HL-60 (cell line): Measurements from ENCODE around the gene SOX5.

ENCODE experiments used
- DNase-seq, 2 experiments: peaks; one replicate each; pipeline ENCODE4 v3.0.0-alpha.2; 2010 to 2020; ENCODE audit warnings: low read depth in 1 of 2, low spot score in 1 of 2
- H3K27ac ChIP-seq: fragments of 250-450 bp; sonication (Bioruptor Pico); replicated peaks from 2 replicates; pipeline ENCODE4 v1.5.1; 2020; ENCODE audit warnings: mild to moderate bottlenecking, moderate library complexity
- H3K27me3 ChIP-seq: fragments of 250-450 bp; sonication (Bioruptor Pico); 2 replicates; pipeline ENCODE4 v1.5.1; 2021; ENCODE audit warnings: mild to moderate bottlenecking, moderate library complexity; ENCODE audit not compliant: insufficient read depth, poor library complexity, severe bottlenecking
- H3K4me3 ChIP-seq: replicated peaks from 2 replicates; pipeline ENCODE4 v1.5.1; 2011; ENCODE audit warnings: mild to moderate bottlenecking, control low read depth, low read length; ENCODE audit not compliant: insufficient read depth
- GABPA ChIP-seq: IDR thresholded peaks from 2 replicates; pipeline ENCODE4 v1.6.1; 2012; ENCODE audit warnings: low read depth
- POLR2AphosphoS5 ChIP-seq: IDR thresholded peaks from 2 replicates; pipeline ENCODE4 v1.6.1; 2012; ENCODE audit warnings: low read depth
- REST ChIP-seq: IDR thresholded peaks from 2 replicates; pipeline ENCODE4 v1.6.1; 2012; ENCODE audit warnings: low read depth; ENCODE audit not compliant: insufficient replicate concordance
- SPI1 ChIP-seq: IDR thresholded peaks from 2 replicates; pipeline ENCODE4 v1.6.1; 2012; ENCODE audit warnings: low read depth, mild to moderate bottlenecking, borderline replicate concordance
- TF ChIP-seq, protein P1 (sequence below): IDR thresholded peaks from one replicate; pipeline ENCODE4 v1.5.1; 2011; ENCODE audit warnings: low read length, control low read depth, inconsistent platforms; ENCODE audit not compliant: insufficient read depth

Gene SOX5

GRCh38 chr12:23867794-23868193 is 81.7 kb downstream of the SOX5 start:
- TF ChIP-seq POLR2AphosphoS5 = no peak
- no peak for TF ChIP-seq GABPA
- no peak for TF ChIP-seq REST
- TF ChIP-seq SPI1 = no peak
- TF ChIP-seq, protein P1, sequence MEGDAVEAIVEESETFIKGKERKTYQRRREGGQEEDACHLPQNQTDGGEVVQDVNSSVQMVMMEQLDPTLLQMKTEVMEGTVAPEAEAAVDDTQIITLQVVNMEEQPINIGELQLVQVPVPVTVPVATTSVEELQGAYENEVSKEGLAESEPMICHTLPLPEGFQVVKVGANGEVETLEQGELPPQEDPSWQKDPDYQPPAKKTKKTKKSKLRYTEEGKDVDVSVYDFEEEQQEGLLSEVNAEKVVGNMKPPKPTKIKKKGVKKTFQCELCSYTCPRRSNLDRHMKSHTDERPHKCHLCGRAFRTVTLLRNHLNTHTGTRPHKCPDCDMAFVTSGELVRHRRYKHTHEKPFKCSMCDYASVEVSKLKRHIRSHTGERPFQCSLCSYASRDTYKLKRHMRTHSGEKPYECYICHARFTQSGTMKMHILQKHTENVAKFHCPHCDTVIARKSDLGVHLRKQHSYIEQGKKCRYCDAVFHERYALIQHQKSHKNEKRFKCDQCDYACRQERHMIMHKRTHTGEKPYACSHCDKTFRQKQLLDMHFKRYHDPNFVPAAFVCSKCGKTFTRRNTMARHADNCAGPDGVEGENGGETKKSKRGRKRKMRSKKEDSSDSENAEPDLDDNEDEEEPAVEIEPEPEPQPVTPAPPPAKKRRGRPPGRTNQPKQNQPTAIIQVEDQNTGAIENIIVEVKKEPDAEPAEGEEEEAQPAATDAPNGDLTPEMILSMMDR = no peak
- Histone ChIP-seq H3K27ac (no peak overlapping the region), H3K4me3 (no peak overlapping the region), H3K27me3 (no peaks in the 10 kb centered on the region)
- no peak for DNase-seq

DNA sequence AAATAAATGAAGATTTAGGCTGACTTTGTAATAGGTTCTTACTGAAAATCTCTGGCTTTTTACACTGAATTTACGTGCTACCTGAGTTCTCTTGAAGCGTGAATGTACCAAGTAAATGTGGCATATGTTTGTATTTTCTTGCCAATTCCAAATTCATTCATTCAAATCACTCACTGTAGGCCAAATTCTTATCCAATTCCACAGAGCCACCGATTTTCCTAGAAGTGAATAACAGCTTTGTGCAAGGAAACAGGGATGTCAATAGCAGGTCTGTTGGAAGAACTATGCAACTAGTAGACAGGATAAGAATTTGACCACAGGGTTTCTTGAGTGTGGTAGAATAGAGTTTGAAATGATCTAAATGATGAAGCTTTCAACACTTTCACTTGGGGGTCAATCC is 86.8 kb downstream of the SOX5 start:
- H3K4me3 ChIP-seq = no peak overlapping the region
- no peaks in the 10 kb centered on the region for H3K27me3 ChIP-seq
- DNase-seq = no peak
- no peak overlapping the region for H3K27ac ChIP-seq
- TF ChIP-seq POLR2AphosphoS5 (no peak), SPI1 (no peak), GABPA (no peak), REST (no peak)
- TF ChIP-seq, protein P1 = no peak

DNA sequence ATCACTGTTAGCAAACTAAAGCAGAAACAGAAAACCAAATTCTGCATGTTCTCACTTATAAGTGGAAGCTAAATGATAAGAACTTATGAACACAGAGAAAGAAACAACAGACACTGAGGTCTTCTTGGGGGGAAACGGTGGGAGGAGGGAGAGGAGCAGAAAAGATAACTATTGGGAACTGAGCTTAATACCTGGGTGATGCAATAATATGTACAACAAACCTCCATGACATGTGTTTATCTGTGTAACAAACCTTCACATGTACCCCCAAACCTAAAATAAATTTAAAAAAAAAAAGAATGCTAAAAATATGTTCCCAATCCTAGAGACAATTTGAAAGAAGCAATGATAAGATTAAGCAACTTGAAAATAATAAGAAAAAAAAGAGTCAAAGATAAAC is 89.5 kb downstream of the SOX5 start:
- Histone ChIP-seq H3K4me3 (no peak overlapping the region), H3K27ac (no peak overlapping the region), H3K27me3 (no peaks in the 10 kb centered on the region)
- DNase-seq = no peak
- TF ChIP-seq GABPA = no peak
- TF ChIP-seq SPI1 = no peak
- TF ChIP-seq, protein P1 = no peak
- no peak for TF ChIP-seq REST
- no peak for TF ChIP-seq POLR2AphosphoS5
